Activated CD8-positive, alpha-beta T cell treated with anti-CD3 and anti-CD28 coated beads for 36 hours (primary cell): Measurements from ENCODE around the gene NF1. TPM values are rescaled to one million over a fixed set of nuclear protein-coding genes. Genes with fewer than 3 reads are reported as not detected.

Experiments
- ATAC-seq: fragments of 200-7000 bp; cut with Tn5 transposase; one replicate; pipeline ENCODE4 v1.10.0; 2021; ENCODE audit warnings: mild to moderate bottlenecking, moderate library complexity
- CTCF ChIA-PET: fragments of 350-600 bp; sonication (Branson Sonifier 250); formaldehyde crosslinking; loops from one replicate; lab custom pipeline; 2021; ENCODE audit warnings: antibody characterized with exemption; lab: Charles Lee
- POLR2A ChIA-PET: fragments of 350-600 bp; sonication (Branson Sonifier 250); formaldehyde crosslinking; loops from one replicate; lab custom pipeline; 2021; ENCODE audit warnings: antibody characterized with exemption; lab: Charles Lee
- DNase-seq: peaks from one replicate; pipeline ENCODE4 v3.0.0-alpha.2; 2020
- H3K27ac Mint-ChIP-seq: one replicate; pipeline ENCODE4 v1.8.0; 2021; ENCODE audit warnings: mild to moderate bottlenecking, mixed read lengths
- H3K27me3 Mint-ChIP-seq: one replicate; pipeline ENCODE4 v1.8.0; 2021; ENCODE audit warnings: mixed read lengths
- H3K36me3 Mint-ChIP-seq: one replicate; pipeline ENCODE4 v1.8.0; 2021; ENCODE audit warnings: low read depth, mixed read lengths
- H3K4me1 Mint-ChIP-seq: one replicate; pipeline ENCODE4 v1.8.0; 2021; ENCODE audit warnings: low read depth, mixed read lengths
- H3K4me3 Mint-ChIP-seq: one replicate; pipeline ENCODE4 v1.8.0; 2021; ENCODE audit warnings: mild to moderate bottlenecking, moderate library complexity, mixed read lengths
- H3K9me3 Mint-ChIP-seq: one replicate; pipeline ENCODE4 v1.8.0; 2021; ENCODE audit warnings: mixed read lengths
- CTCF ChIP-seq: fragments of 200-600 bp; IDR thresholded peaks from one replicate; pipeline ENCODE4 v1.8.0; 2022; ENCODE audit warnings: antibody characterized with exemption, mild to moderate bottlenecking
- intact Hi-C: fragments of 100-400 bp; cut with micrococcal nuclease; formaldehyde crosslinking; loops from one replicate; pipeline ENCODE4 v1.10.0; 2022
- total RNA-seq, 2 experiments: library from RNA; stranded (reverse); gene quantifications; one replicate each; pipeline ENCODE4 v1.2.3, GENCODE V29; 2021

The NF1 gene
- total RNA-seq, 2 experiments from 2014 or later: 19.4 to 20.1 TPM

DNA sequence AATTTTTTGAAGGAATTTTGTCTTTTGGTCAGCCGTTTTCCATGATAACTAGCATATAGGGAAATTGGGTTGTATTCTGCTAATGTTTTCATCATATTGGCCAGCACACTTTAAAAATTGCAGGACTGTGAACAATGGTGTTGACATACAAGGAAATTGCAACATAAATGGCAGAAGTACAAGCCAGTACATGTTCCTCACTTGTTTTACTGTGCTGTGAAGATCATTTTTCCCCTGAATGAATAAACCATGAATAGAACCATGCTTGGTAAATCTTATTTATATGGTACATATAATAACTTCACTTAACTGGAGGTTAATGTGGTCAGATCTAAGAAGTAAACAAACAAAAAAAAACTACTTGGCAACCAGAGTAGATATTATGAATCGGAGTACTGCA, 179.5 kb downstream of the NF1 start:
- TF ChIP-seq CTCF: no peak
- ATAC-seq (no peak), DNase-seq (no peak)
- intact Hi-C loops: no loop called here
- H3K27ac Mint-ChIP-seq: no peak overlapping the region
- CTCF ChIA-PET: no interaction called here
- no peaks in the 10 kb centered on the region for H3K27me3 Mint-ChIP-seq
- H3K4me3 Mint-ChIP-seq: no peak overlapping the region
- H3K9me3 Mint-ChIP-seq: no peaks in the 10 kb centered on the region
- H3K36me3 Mint-ChIP-seq: peaks cover 2% of the 10 kb centered on the region
- POLR2A ChIA-PET: no interaction called here
- peaks cover 6% of the 10 kb centered on the region for H3K4me1 Mint-ChIP-seq

- ChIA-PET CTCF (no interaction called here), POLR2A (no interaction called here)
- Mint-ChIP-seq H3K4me1 (peaks cover 6% of the 10 kb centered on the region), H3K27me3 (no peaks in the 10 kb centered on the region), H3K36me3 (peaks cover 2% of the 10 kb centered on the region), H3K4me3 (no peak overlapping the region), H3K27ac (no peak overlapping the region), H3K9me3 (no peaks in the 10 kb centered on the region)
- ATAC-seq (no peak), DNase-seq (no peak)
- no peak for TF ChIP-seq CTCF
- intact Hi-C loops: no loop called here
Observed at GRCh38 chr17:31275116-31275515, 180.3 kb downstream of the NF1 start.

DNA sequence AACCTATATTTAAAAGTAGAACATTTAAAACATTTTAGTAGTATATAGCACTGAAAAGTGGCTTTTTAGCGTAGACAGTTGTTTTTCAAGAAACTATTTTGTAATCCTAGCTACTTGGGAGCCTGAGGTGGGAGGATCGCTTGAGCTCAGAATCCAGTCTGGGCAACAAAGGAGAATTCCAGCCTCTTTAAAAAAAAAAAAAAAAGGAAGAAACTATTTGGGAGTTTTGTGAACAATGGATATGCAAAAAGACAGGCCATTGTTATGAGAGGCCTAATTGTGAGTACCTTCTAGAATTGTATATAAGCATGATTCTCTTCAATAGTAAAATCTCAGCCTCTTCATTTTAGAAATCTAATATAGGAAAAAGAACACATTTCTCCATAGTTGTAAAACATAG, 184.6 kb downstream of the NF1 start:
- peaks cover 4% of the 10 kb centered on the region for H3K36me3 Mint-ChIP-seq
- no peak for DNase-seq
- no peak for TF ChIP-seq CTCF
- no peaks in the 10 kb centered on the region for H3K27me3 Mint-ChIP-seq
- ChIA-PET POLR2A (no interaction called here), CTCF (no interaction called here)
- no peak overlapping the region for H3K27ac Mint-ChIP-seq
- no peak for ATAC-seq
- peaks cover 4% of the 10 kb centered on the region for H3K4me1 Mint-ChIP-seq
- intact Hi-C loops: no loop called here
- no peaks in the 10 kb centered on the region for H3K9me3 Mint-ChIP-seq
- no peak overlapping the region for H3K4me3 Mint-ChIP-seq

- ATAC-seq: no peak
- Mint-ChIP-seq H3K27me3 (no peaks in the 10 kb centered on the region), H3K27ac (no peak overlapping the region), H3K4me3 (no peak overlapping the region), H3K9me3 (no peaks in the 10 kb centered on the region), H3K4me1 (no peaks in the 10 kb centered on the region), H3K36me3 (peaks cover 2% of the 10 kb centered on the region)
- CTCF ChIA-PET: no interaction called here
- DNase-seq: no peak
- intact Hi-C loops: no loop called here
- POLR2A ChIA-PET: no interaction called here
- TF ChIP-seq CTCF: no peak
Observed at GRCh38 chr17:31281061-31281460, 186.3 kb downstream of the NF1 start.

DNA sequence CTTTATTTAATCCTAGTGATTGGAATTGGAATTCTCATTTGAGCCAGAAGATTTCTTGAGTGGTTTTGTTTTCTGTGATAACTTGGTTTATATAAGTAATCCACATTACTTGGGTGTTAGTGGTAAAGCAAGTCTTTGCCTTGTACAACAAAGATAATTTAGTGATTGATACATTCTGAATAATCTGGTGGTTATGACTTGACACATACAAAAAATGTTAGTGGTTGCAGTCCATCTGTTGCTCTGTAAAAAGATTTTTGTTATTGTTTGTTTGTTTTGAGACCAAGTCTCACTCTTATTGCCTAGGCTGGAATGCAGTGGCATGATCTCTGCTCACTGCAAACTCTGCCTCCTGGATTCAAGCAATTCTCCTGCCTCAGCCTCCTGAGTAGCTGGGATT, 189.1 kb downstream of the NF1 start:
- intact Hi-C loops: no loop called here
- Mint-ChIP-seq H3K4me3 (no peak overlapping the region), H3K27me3 (no peaks in the 10 kb centered on the region), H3K4me1 (peaks cover 9% of the 10 kb centered on the region), H3K27ac (no peak overlapping the region), H3K36me3 (peaks cover 9% of the 10 kb centered on the region), H3K9me3 (no peaks in the 10 kb centered on the region)
- ChIA-PET CTCF (no interaction called here), POLR2A (interaction anchor here (0.6 kb wide), 1 partner anchor 514 kb away, joined by 3 read pairs; no protein-coding TSS in a partner anchor)
- ATAC-seq (no peak), DNase-seq (no peak)
- no peak for TF ChIP-seq CTCF
